HepG2 (cell line): ENCODE results near the gene LAPTM4A.
"Not testable (repeated sequence)": the region's sequence is repeated elsewhere in the genome, so short reads cannot be mapped to it uniquely, and the experiment has no call there.

Source experiments
- ATF1 ChIP-seq: IDR thresholded peaks from 2 replicates; pipeline ENCODE4 v1.6.1; 2016; ENCODE audit warnings: mild to moderate bottlenecking, control low read depth
- CBFB ChIP-seq: sonication (generic); formaldehyde crosslinking; IDR thresholded peaks from 2 replicates; pipeline ENCODE4 v1.4.0; 2020; ENCODE audit warnings: missing genetic modification reagents
- CENPT ChIP-seq: sonication (generic); formaldehyde crosslinking; IDR thresholded peaks from 2 replicates; pipeline ENCODE4 v1.8.0; 2022; ENCODE audit warnings: low read depth, mild to moderate bottlenecking, moderate library complexity, missing genetic modification reagents
- CHD2 ChIP-seq: IDR thresholded peaks from 2 replicates; pipeline ENCODE4 v1.6.1; 2011; ENCODE audit warnings: low read depth, low read length, improper control_type of control experiment
- HCFC1 ChIP-seq: fragments of 150-350 bp; IDR thresholded peaks from 2 replicates; pipeline ENCODE4 v1.6.1; 2014; ENCODE audit warnings: low read depth, low read length
- NCOA1 ChIP-seq: sonication (generic); formaldehyde crosslinking; IDR thresholded peaks from 2 replicates; pipeline ENCODE4 v1.9.0; 2021; ENCODE audit warnings: missing genetic modification reagents
- NFIC ChIP-seq: IDR thresholded peaks from 2 replicates; pipeline ENCODE4 v1.6.1; 2012; ENCODE audit warnings: mild to moderate bottlenecking, low read length, inconsistent platforms
- NFRKB ChIP-seq: fragments of 450-650 bp; IDR thresholded peaks from 2 replicates; pipeline ENCODE4 v1.6.1; 2017
- NR1H2 ChIP-seq: sonication (generic); formaldehyde crosslinking; IDR thresholded peaks from 2 replicates; pipeline ENCODE4 v1.8.1; 2022; ENCODE audit warnings: low read depth, missing genetic modification reagents, borderline replicate concordance
- SP2 ChIP-seq: sonication (generic); formaldehyde crosslinking; IDR thresholded peaks from 2 replicates; pipeline ENCODE4 v1.5.1; 2020; ENCODE audit warnings: mild to moderate bottlenecking, missing genetic modification reagents
- TF ChIP-seq, protein P1 (sequence below), 2 experiments: sonication (generic) in 1 of 2; formaldehyde crosslinking in 1 of 2; IDR thresholded peaks; 2 replicates each; pipeline versions ENCODE4 v1.4.0 to v1.6.1; 2018 to 2020; ENCODE audit warnings: missing genetic modification reagents in 2 of 2, borderline replicate concordance in 1 of 2, low read depth in 1 of 2, mild to moderate bottlenecking in 1 of 2, missing biosample characterization in 1 of 2

- not testable (repeated sequence) for TF ChIP-seq SP2; NR1H2; NFIC; NFRKB; CBFB (CRISPR knock-in tag); CENPT; HCFC1; NCOA1 (CRISPR knock-in tag); ATF1 (CRISPR knock-in tag); CHD2
- TF ChIP-seq, protein P1, sequence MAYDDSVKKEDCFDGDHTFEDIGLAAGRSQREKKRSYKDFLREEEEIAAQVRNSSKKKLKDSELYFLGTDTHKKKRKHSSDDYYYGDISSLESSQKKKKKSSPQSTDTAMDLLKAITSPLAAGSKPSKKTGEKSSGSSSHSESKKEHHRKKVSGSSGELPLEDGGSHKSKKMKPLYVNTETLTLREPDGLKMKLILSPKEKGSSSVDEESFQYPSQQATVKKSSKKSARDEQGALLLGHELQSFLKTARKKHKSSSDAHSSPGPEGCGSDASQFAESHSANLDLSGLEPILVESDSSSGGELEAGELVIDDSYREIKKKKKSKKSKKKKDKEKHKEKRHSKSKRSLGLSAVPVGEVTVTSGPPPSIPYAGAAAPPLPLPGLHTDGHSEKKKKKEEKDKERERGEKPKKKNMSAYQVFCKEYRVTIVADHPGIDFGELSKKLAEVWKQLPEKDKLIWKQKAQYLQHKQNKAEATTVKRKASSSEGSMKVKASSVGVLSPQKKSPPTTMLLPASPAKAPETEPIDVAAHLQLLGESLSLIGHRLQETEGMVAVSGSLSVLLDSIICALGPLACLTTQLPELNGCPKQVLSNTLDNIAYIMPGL (CRISPR knock-in tag; IDR thresholded peaks at IDR 0.05; ENCODE audit: borderline replicate concordance in 1 of 2, low read depth in 1 of 2), result not testable (repeated sequence)
Observed at GRCh38 chr2:20074046-20074648, 22.7 kb upstream of the LAPTM4A start.
